Spinal cord (tissue), 10 donors: ENCODE measurements around the gene TK2. TPM values are rescaled to one million over a fixed set of nuclear protein-coding genes. Genes with fewer than 3 reads are reported as not detected.

Experiments used
- DNase-seq, 6 donors: peaks; one replicate each; pipeline versions ENCODE4 v3.0.0 to v3.0.0-alpha.2; 2013 to 2015; ENCODE audit warnings: low spot score in 6 of 6, low read depth in 4 of 6
- H3K27ac ChIP-seq: one replicate; pipeline ENCODE4 v1.5.1; 2013; ENCODE audit warnings: low read depth, low read length, control low read depth
- H3K27me3 ChIP-seq: one replicate; pipeline ENCODE4 v1.6.1; 2013; ENCODE audit warnings: low read length; ENCODE audit not compliant: control insufficient read depth, insufficient read depth
- H3K36me3 ChIP-seq: one replicate; pipeline ENCODE4 v1.6.1; 2013; ENCODE audit warnings: low read length; ENCODE audit not compliant: control insufficient read depth, insufficient read depth
- H3K4me1 ChIP-seq: one replicate; pipeline ENCODE4 v1.6.1; 2013; ENCODE audit warnings: low read length; ENCODE audit not compliant: control insufficient read depth, insufficient read depth
- H3K4me3 ChIP-seq: one replicate; pipeline ENCODE4 v1.5.1; 2013; ENCODE audit warnings: low read depth, low read length, control low read depth
- H3K9me3 ChIP-seq: one replicate; pipeline ENCODE4 v1.6.1; 2013; ENCODE audit warnings: low read length; ENCODE audit not compliant: control insufficient read depth, insufficient read depth
- WGBS: methylation state at CpG from one replicate; pipeline ENCODE4 v1.1.5; 2013; ENCODE audit warnings: missing lambda C conversion rate; ENCODE audit not compliant: insufficient coverage; 5-methylcytosine and 5-hydroxymethylcytosine counted together
- polyA plus RNA-seq, 2 donors: library from polyadenylated mRNA; unstranded; fragments of 120-200 nt; gene quantifications; one replicate each; pipeline ENCODE4 v1.2.1, GENCODE V29; 2013; ENCODE audit not compliant: insufficient read length in 2 of 2
- total RNA-seq, 2 donors: library from RNA; depleted of rRNA in 1 of 2; stranded (reverse); fragments of 120-200 nt in 1 of 2; fragments of >200 nt in 1 of 2; gene quantifications; one replicate each; pipeline versions ENCODE4 v1.2.3 to v1.2.4, GENCODE V29; 2013 to 2014
- donor health status: healthy.

Gene TK2
- total and polyA plus RNA-seq, 4 donors: 32.6 to 42.8 (median 38.2) TPM

- peak in 1 of 6 donors; percentile 29 for DNase-seq
- no peaks in the 10 kb centered on the region for H3K9me3 ChIP-seq
- H3K36me3 ChIP-seq: peaks cover 14% of the 10 kb centered on the region
- no peak overlapping the region for H3K4me3 ChIP-seq
- H3K4me1 ChIP-seq: peaks cover 12% of the 10 kb centered on the region
- H3K27ac ChIP-seq: no peak overlapping the region
- no peaks in the 10 kb centered on the region for H3K27me3 ChIP-seq
- 92% methylated on average over 3 of the region's 4 CpGs for WGBS
These were observed 76.0 kb downstream of the TK2 start for GRCh38 chr16:66473654-66474519.

- H3K27me3 ChIP-seq: no peaks in the 10 kb centered on the region
- no peaks in the 10 kb centered on the region for H3K9me3 ChIP-seq
- H3K27ac ChIP-seq: no peak overlapping the region
- peaks cover 8% of the 10 kb centered on the region for H3K4me1 ChIP-seq
- no peak for DNase-seq
- H3K4me3 ChIP-seq: no peak overlapping the region
- peaks cover 14% of the 10 kb centered on the region for H3K36me3 ChIP-seq
- WGBS: 93% methylated on average over 9 of the region's 15 CpGs
These were observed 76.8 kb downstream of the TK2 start for GRCh38 chr16:66473051-66473571.

GRCh38 chr16:66471716-66472393 is 78.1 kb downstream of the TK2 start:
- no peak overlapping the region for H3K4me3 ChIP-seq
- no peak overlapping the region for H3K27ac ChIP-seq
- H3K9me3 ChIP-seq: no peaks in the 10 kb centered on the region
- H3K27me3 ChIP-seq: no peaks in the 10 kb centered on the region
- no peak for DNase-seq
- peaks cover 10% of the 10 kb centered on the region for H3K36me3 ChIP-seq
- peaks cover 5% of the 10 kb centered on the region for H3K4me1 ChIP-seq
- WGBS: 66% methylated on average over 10 of the region's 10 CpGs

- 91% methylated on average over 9 of the region's 10 CpGs for WGBS
- no peaks in the 10 kb centered on the region for H3K9me3 ChIP-seq
- DNase-seq: no peak
- peaks cover 10% of the 10 kb centered on the region for H3K36me3 ChIP-seq
- H3K4me3 ChIP-seq: no peak overlapping the region
- no peak overlapping the region for H3K27ac ChIP-seq
- no peaks in the 10 kb centered on the region for H3K27me3 ChIP-seq
- no peaks in the 10 kb centered on the region for H3K4me1 ChIP-seq
These were observed 78.7 kb downstream of the TK2 start for GRCh38 chr16:66471264-66471663.

- 62% methylated on average over 2 of the region's 2 CpGs for WGBS
- Histone ChIP-seq H3K4me1 (no peaks in the 10 kb centered on the region), H3K27me3 (no peaks in the 10 kb centered on the region), H3K9me3 (no peaks in the 10 kb centered on the region), H3K27ac (no peak overlapping the region), H3K4me3 (no peak overlapping the region), H3K36me3 (peaks cover 10% of the 10 kb centered on the region)
- no peak for DNase-seq
These were observed 79.4 kb downstream of the TK2 start for GRCh38 chr16:66470556-66470955.

- H3K4me3 ChIP-seq: no peak overlapping the region
- no peaks in the 10 kb centered on the region for H3K27me3 ChIP-seq
- DNase-seq: no peak
- H3K36me3 ChIP-seq: peaks cover 10% of the 10 kb centered on the region
- no peaks in the 10 kb centered on the region for H3K9me3 ChIP-seq
- no peak overlapping the region for H3K27ac ChIP-seq
- no peaks in the 10 kb centered on the region for H3K4me1 ChIP-seq
- 83% methylated on average over 6 of the region's 6 CpGs for WGBS
These were observed 79.9 kb downstream of the TK2 start for GRCh38 chr16:66469947-66470546.

GRCh38 chr16:66469291-66469946 is 80.5 kb downstream of the TK2 start:
- H3K9me3 ChIP-seq: no peaks in the 10 kb centered on the region
- no peak for DNase-seq
- WGBS: 93% methylated on average over 18 of the region's 26 CpGs

DNA sequence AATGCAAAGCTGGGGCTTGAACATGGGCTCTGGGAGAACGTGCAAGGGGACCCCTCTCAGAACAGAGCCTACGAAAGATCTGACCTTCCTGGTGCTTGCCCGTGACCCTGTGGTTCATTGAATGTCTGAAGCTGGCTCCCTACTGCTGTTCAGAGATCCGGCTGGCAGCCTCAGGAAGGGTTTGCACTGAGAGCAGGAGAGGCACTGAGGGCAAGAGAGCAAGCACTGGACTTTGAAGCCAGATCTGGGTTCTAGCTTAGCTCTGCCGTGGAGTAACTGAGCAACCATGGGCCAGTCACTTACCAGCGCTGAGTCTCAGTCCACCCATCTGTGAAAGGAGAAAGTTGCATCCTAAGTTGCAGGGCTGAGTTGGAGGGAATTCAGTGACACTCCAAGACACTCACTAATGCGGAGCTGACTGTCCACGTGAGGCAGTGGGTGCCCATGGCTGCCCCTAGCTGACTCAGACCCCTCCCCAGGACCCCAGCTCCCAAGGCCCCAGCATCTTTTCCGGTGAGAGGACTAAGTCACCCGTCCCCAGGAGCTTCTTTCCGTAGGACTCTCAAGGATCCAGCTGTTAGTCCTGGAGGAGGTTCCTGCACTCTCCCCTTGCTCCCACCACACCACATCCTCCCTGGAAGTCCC is 81.5 kb downstream of the TK2 start:
- H3K4me3 ChIP-seq: no peak overlapping the region
- H3K4me1 ChIP-seq: no peaks in the 10 kb centered on the region
- H3K27me3 ChIP-seq: no peaks in the 10 kb centered on the region
- peaks cover 10% of the 10 kb centered on the region for H3K36me3 ChIP-seq
- 79% methylated on average over 11 of the region's 11 CpGs for WGBS
- H3K27ac ChIP-seq: no peak overlapping the region
- no peaks in the 10 kb centered on the region for H3K9me3 ChIP-seq
- no peak for DNase-seq

More at GRCh38 chr16:66469291-66469946, 80.5 kb downstream of the TK2 start:
- Histone ChIP-seq H3K4me3 (no peak overlapping the region), H3K36me3 (peaks cover 10% of the 10 kb centered on the region), H3K27me3 (no peaks in the 10 kb centered on the region), H3K4me1 (no peaks in the 10 kb centered on the region), H3K27ac (no peak overlapping the region)

DNA sequence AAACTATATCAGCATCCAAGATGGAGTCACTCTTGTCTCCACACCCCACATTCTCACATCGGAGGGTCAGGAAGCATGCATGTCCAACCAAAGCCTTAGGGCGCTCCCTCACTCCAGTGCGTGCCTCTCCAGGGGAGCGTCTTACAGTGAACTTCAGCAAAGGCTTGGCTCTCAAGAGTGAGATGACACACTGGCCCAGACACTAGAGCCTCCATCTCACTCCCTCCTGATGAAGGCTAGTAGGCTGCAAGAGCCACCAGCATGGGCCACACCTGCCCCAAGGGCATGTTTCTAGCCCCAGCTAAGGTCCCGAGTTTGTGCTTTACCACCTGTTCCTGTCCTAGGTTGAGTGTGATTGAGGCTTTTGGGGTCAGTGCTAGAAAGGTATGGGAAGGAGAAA is 82.3 kb downstream of the TK2 start:
- peaks cover 6% of the 10 kb centered on the region for H3K36me3 ChIP-seq
- WGBS: 90% methylated on average over 5 of the region's 5 CpGs
- DNase-seq: no peak
- no peaks in the 10 kb centered on the region for H3K9me3 ChIP-seq
- H3K4me3 ChIP-seq: no peak overlapping the region
- H3K27me3 ChIP-seq: no peaks in the 10 kb centered on the region
- H3K4me1 ChIP-seq: no peaks in the 10 kb centered on the region
- H3K27ac ChIP-seq: no peak overlapping the region
